GM23338 (cell line): Measurements from ENCODE around the gene APLN. TPM values are rescaled to one million over a fixed set of nuclear protein-coding genes. Genes with fewer than 3 reads are reported as not detected.
A peak's percentile ranks its signal among the peaks of the same experiment; 100 is the strongest.

ENCODE experiments used
- ATAC-seq: fragments of 200-7000 bp; cut with Tn5 transposase; 3 replicates; pipeline ENCODE4 v1.9.1; 2020
- DNase-seq: peaks from one replicate; pipeline ENCODE4 v3.0.0-alpha.2; 2015; ENCODE audit warnings: low spot score
- H2AFZ ChIP-seq: fragments of 200-600 bp; sonication (generic); 2 replicates; pipeline ENCODE4 v1.8.0; 2016; ENCODE audit warnings: antibody characterized with exemption, mild to moderate bottlenecking, moderate library complexity
- H3F3A ChIP-seq: fragments of 200-600 bp; sonication (generic); replicated peaks from 2 replicates; pipeline ENCODE4 v1.8.0; 2017; ENCODE audit warnings: antibody characterized with exemption, mixed run types, low read depth
- H3K27ac ChIP-seq: fragments of 200-600 bp; sonication (generic); 2 replicates; pipeline ENCODE4 v1.6.1; 2016; ENCODE audit warnings: low read depth
- H3K27me3 ChIP-seq: fragments of 200-600 bp; sonication (generic); 2 replicates; pipeline ENCODE4 v1.8.0; 2016; ENCODE audit warnings: mild to moderate bottlenecking, mixed run types, moderate library complexity; ENCODE audit not compliant: insufficient read depth
- H3K36me3 ChIP-seq: fragments of 200-600 bp; sonication (generic); 2 replicates; pipeline ENCODE4 v1.8.0; 2016; ENCODE audit warnings: mild to moderate bottlenecking; ENCODE audit not compliant: insufficient read depth
- H3K4me1 ChIP-seq: fragments of 200-600 bp; sonication (generic); 2 replicates; pipeline ENCODE4 v1.8.0; 2016; ENCODE audit warnings: mild to moderate bottlenecking, moderate library complexity; ENCODE audit not compliant: insufficient read depth
- H3K4me2 ChIP-seq: fragments of 200-600 bp; sonication (generic); 2 replicates; pipeline ENCODE4 v1.7.1; 2017; ENCODE audit warnings: mixed run types
- H3K4me3 ChIP-seq: fragments of 200-600 bp; sonication (generic); 2 replicates; pipeline ENCODE4 v1.6.1; 2016; ENCODE audit warnings: mixed run types
- H3K79me2 ChIP-seq: fragments of 200-600 bp; sonication (generic); replicated peaks from 2 replicates; pipeline ENCODE4 v1.8.0; 2017; ENCODE audit warnings: mild to moderate bottlenecking; ENCODE audit not compliant: insufficient read depth
- H3K9me2 ChIP-seq: fragments of 200-600 bp; sonication (generic); 2 replicates; pipeline ENCODE4 v1.8.0; 2017; ENCODE audit not compliant: insufficient read depth
- H4K20me1 ChIP-seq: fragments of 200-600 bp; sonication (generic); replicated peaks from 2 replicates; pipeline ENCODE4 v1.8.0; 2017; ENCODE audit warnings: mild to moderate bottlenecking; ENCODE audit not compliant: insufficient read depth
- H3K27ac Mint-ChIP-seq: 2 replicates; pipeline ENCODE4 v1.8.0; 2020; ENCODE audit warnings: inconsistent platforms, mild to moderate bottlenecking, moderate library complexity, mixed read lengths
- H3K27me3 Mint-ChIP-seq: 3 replicates; pipeline ENCODE4 v1.8.0; 2022; ENCODE audit warnings: low read depth, mild to moderate bottlenecking, moderate library complexity, mixed read lengths, inconsistent platforms; ENCODE audit not compliant: insufficient read depth, poor library complexity
- H3K36me3 Mint-ChIP-seq: 3 replicates; pipeline ENCODE4 v1.8.0; 2021; ENCODE audit warnings: low read depth, mild to moderate bottlenecking, inconsistent platforms, moderate library complexity, mixed read lengths
- H3K4me1 Mint-ChIP-seq: 3 replicates; pipeline ENCODE4 v1.8.0; 2020; ENCODE audit warnings: mild to moderate bottlenecking, inconsistent platforms, mixed read lengths
- H3K4me3 Mint-ChIP-seq: 3 replicates; pipeline ENCODE4 v1.8.0; 2021; ENCODE audit warnings: moderate library complexity, mild to moderate bottlenecking, inconsistent platforms, mixed read lengths
- H3K9me3 Mint-ChIP-seq: 3 replicates; pipeline ENCODE4 v1.8.0; 2020; ENCODE audit warnings: moderate library complexity, mild to moderate bottlenecking, inconsistent platforms, mixed read lengths
- CREB1 ChIP-seq: fragments of 250-450 bp; sonication (Bioruptor Pico); IDR thresholded peaks from 2 replicates; pipeline ENCODE4 v1.5.0; 2020; ENCODE audit warnings: low read depth, mild to moderate bottlenecking, moderate library complexity
- CTCF ChIP-seq, 2 experiments: fragments of 200-600 bp in 1 of 2; sonication (generic) in 1 of 2; conservative IDR thresholded peaks; 2 replicates each; pipeline versions ENCODE4 v1.5.1 to v1.6.1; 2016 to 2017; ENCODE audit warnings: antibody characterized with exemption in 2 of 2, low read depth in 2 of 2, mild to moderate bottlenecking in 2 of 2, moderate library complexity in 1 of 2
- ETS1 ChIP-seq: IDR thresholded peaks from 2 replicates; pipeline ENCODE4 v1.6.1; 2016; ENCODE audit warnings: antibody characterized with exemption
- EZH2 ChIP-seq: fragments of 200-600 bp; sonication (generic); IDR thresholded peaks from one replicate; pipeline ENCODE4 v1.8.0; 2017; ENCODE audit warnings: antibody characterized with exemption, mild to moderate bottlenecking, low read depth; ENCODE audit not compliant: unreplicated experiment
- EZH2phosphoT487 ChIP-seq: fragments of 200-600 bp; sonication (generic); IDR thresholded peaks from one replicate; pipeline ENCODE4 v1.8.1; 2018; ENCODE audit warnings: antibody characterized with exemption; ENCODE audit not compliant: unreplicated experiment
- JUNB ChIP-seq: IDR thresholded peaks from one replicate; pipeline ENCODE4 v1.6.1; 2016; ENCODE audit warnings: antibody characterized with exemption; ENCODE audit not compliant: unreplicated experiment
- NANOG ChIP-seq: IDR thresholded peaks from 2 replicates; pipeline ENCODE4 v1.6.1; 2016; ENCODE audit warnings: antibody characterized with exemption, borderline replicate concordance
- POLR2AphosphoS5 ChIP-seq: IDR thresholded peaks from 2 replicates; pipeline ENCODE4 v1.6.1; 2016; ENCODE audit warnings: antibody characterized with exemption, low read depth
- REST ChIP-seq: IDR thresholded peaks from one replicate; pipeline ENCODE4 v1.6.1; 2018; ENCODE audit warnings: antibody characterized with exemption; ENCODE audit not compliant: unreplicated experiment
- STAT1 ChIP-seq: IDR thresholded peaks from one replicate; pipeline ENCODE4 v1.6.1; 2016; ENCODE audit warnings: antibody characterized with exemption; ENCODE audit not compliant: unreplicated experiment
- ZNF114 ChIP-seq: fragments of 250-450 bp; sonication (Bioruptor Pico); IDR thresholded peaks from 2 replicates; pipeline ENCODE4 v1.5.0; 2020; ENCODE audit warnings: mild to moderate bottlenecking, moderate library complexity
- ZNF331 ChIP-seq: fragments of 250-450 bp; sonication (Bioruptor Pico); IDR thresholded peaks from 2 replicates; pipeline ENCODE4 v1.5.0; 2020; ENCODE audit warnings: low read depth, mild to moderate bottlenecking, moderate library complexity
- ZNF462 ChIP-seq: fragments of 250-450 bp; sonication (Bioruptor Pico); IDR thresholded peaks from 2 replicates; pipeline ENCODE4 v1.5.0; 2020; ENCODE audit warnings: mild to moderate bottlenecking, moderate library complexity
- polyA plus RNA-seq: library from polyadenylated mRNA; unstranded; fragments of >200 nt; fragmentation: Nextera tagmentation; extraction: Ambion mirVana; gene quantifications from 2 replicates; pipeline ENCODE4 v1.2.1, GENCODE V29; 2016
- total RNA-seq: library from RNA; depleted of rRNA; stranded (reverse); fragments of >200 nt; shearing (Covaris generic); gene quantifications from 2 replicates; pipeline ENCODE4 v1.2.3, GENCODE V29; 2014

Gene APLN
- total and polyA plus RNA-seq, 2 experiments from 2014 or later: 0.49 to 0.60 TPM

GRCh38 chrX:129697204-129697829 lies 42.6 kb upstream of the APLN start:
- Mint-ChIP-seq H3K4me1 (peaks cover 32% of the 10 kb centered on the region), H3K27ac (no peak overlapping the region), H3K4me3 (peak overlapping the region; percentile 50), H3K27me3 (peaks cover 2% of the 10 kb centered on the region), H3K9me3 (no peaks in the 10 kb centered on the region; the same call in 2 of the 3 replicates), H3K36me3 (0 out of 3 replicates have a peak, but pooled peaks cover 3% of the 10 kb centered on the region)
- Histone ChIP-seq H3K27me3 (no peaks in the 10 kb centered on the region), H2AFZ (no peak overlapping the region), H3K4me3 (no peak overlapping the region; the same call in 1 of the 2 replicates), H3K36me3 (no peaks in the 10 kb centered on the region), H3K9me2 (no peaks in the 10 kb centered on the region), H3K4me2 (peak overlapping the region; percentile 5; the same call in 1 of the 2 replicates), H3F3A (no peaks in the 10 kb centered on the region), H3K79me2 (no peaks in the 10 kb centered on the region), H3K27ac (peak overlapping the region; percentile 43; the same call in 1 of the 2 replicates), H3K4me1 (peaks cover 12% of the 10 kb centered on the region), H4K20me1 (no peaks in the 10 kb centered on the region)
- DNase-seq (no peak), ATAC-seq (peak; percentile 28)
- TF ChIP-seq EZH2phosphoT487 (no peak), ZNF462 (no peak), POLR2AphosphoS5 (no peak), CTCF (conservative IDR thresholded peaks at IDR 0.05; ENCODE audit: low read depth in 2 of 2) (no peak), ETS1 (no peak), REST (no peak), NANOG (no peak), STAT1 (no peak), ZNF331 (no peak), JUNB (no peak), ZNF114 (CRISPR knock-in tag) (no peak), EZH2 (no peak), CREB1 (no peak)
